ENCODE results near the gene UROC1. TPM values are rescaled to one million over a fixed set of nuclear protein-coding genes. Genes with fewer than 3 reads are reported as not detected.

UROC1 gene
- total RNA-seq, 1 donor from 2014 or later, result not detected

DNA sequence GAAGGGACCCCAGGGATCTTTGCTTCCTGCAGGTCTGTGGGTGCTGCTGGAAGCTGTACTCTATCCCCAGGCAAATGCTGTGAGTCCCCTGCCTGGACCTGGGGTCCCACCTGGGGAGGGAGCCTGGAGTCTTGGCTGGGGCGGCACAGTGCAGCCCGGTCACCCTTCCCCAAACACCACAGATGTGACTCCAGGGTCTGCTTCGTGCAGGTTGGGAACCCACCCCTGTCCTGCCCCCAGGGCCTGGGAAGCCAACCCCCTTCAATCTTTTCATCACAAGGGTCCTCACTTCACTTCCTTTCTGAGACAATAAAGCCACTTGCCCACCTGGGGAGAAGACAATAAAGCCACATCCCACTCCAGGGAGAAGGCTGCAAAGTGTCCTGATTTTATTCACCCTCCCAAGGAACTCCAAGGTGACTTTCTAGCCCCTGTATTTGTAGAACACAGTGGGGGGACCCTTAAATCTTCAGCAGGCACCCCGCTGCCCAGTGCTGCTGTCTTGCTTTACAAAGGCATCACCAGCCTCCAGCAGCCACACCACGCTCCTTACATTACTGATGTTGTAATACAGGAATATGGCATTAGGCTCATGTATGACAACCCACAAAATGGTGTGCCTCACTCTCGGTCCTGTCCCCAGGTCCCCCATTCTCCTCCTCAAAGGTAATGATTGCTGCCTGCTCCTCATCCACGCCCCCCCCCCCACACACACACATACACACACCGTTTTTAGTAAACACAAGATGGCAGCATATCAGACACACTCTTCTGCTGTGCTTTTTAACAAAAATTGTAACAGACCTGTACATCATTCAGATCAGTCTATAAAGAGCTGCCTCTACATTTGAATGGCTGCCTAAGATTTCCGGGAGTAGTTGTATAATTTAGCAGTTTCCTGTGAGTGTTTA, 31.2 kb upstream of the UROC1 start:
- intact Hi-C loops (cut with DNase I), result no loop called here
- no peak for ATAC-seq
- no peak for DNase-seq (ENCODE audit: missing footprints)

- DNase-seq (ENCODE audit: missing footprints) (no peak), ATAC-seq (no peak)
- intact Hi-C loops (cut with DNase I), result no loop called here
Measured at GRCh38 chr3:126547721-126548120, 30.1 kb upstream of the UROC1 start.

DNA sequence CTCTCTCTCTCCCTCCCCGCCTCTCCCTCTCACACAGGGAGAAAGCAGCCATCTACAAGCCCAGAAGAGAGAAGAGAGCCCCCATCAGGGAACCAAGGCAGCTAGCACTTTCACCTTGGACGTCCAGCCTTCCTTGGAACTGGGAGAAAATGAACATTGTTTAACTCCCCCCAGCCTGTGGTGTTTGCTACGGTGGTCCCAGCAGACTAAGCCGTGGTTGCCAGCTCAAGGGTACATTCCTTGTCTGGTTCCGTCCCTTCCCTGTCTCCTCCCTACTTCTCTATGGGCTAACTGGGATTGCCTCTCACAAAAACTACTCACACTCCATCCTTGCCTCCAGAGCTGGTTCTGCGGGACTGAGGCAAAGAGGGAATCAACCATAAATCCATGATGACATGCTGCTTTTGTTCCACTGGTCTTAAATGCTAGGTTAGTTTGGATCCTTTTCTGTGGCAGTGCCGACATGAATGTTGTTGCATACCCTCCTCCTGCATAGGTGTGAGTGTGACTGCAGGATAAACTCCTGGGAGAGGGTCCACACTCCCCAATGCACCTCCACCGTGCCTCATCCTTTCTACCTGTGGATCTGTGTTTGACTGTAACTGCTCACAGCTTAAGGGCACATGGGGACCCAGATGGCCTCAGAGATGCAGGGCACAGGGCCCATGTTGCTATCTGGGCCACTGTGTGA, 29.1 kb upstream of the UROC1 start:
- ATAC-seq (no peak), DNase-seq (ENCODE audit: missing footprints) (no peak)
- intact Hi-C loops (cut with DNase I), result no loop called here

- ATAC-seq, result no peak
- intact Hi-C loops (cut with DNase I), result no loop called here
- no peak for DNase-seq (ENCODE audit: missing footprints)
Measured at GRCh38 chr3:126546013-126546412, 28.4 kb upstream of the UROC1 start.

DNA sequence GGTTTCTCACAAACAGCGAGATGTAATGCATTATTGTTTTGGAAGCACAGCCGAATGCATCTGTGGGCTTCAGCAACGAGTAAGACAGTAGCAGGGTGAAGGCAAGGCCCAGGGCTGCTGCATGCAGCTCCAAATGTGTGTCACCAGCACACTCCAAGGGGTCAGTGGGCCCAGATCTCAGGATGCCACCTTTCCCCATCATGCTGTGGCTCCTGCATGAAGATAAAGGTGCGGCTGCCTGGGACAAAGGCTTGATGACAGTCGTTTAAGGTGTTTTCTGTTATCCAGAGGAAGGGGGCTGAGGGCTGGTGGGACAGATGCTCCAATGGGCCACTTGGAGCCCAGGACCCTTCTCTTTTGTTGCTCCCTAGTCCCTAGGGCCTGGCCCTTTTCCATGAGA, 28.0 kb upstream of the UROC1 start:
- ATAC-seq (no peak), DNase-seq (ENCODE audit: missing footprints) (no peak)
- intact Hi-C loops (cut with DNase I), result no loop called here

GRCh38 chr3:126544596-126545281, 27.2 kb upstream of the UROC1 start:
- ATAC-seq, result no peak
- intact Hi-C loops (cut with DNase I), result no loop called here
- no peak for DNase-seq (ENCODE audit: missing footprints)

- ATAC-seq, result no peak
- intact Hi-C loops (cut with DNase I), result no loop called here
- DNase-seq (ENCODE audit: missing footprints), result no peak
Measured at GRCh38 chr3:126543457-126544061, 26.0 kb upstream of the UROC1 start.

DNA sequence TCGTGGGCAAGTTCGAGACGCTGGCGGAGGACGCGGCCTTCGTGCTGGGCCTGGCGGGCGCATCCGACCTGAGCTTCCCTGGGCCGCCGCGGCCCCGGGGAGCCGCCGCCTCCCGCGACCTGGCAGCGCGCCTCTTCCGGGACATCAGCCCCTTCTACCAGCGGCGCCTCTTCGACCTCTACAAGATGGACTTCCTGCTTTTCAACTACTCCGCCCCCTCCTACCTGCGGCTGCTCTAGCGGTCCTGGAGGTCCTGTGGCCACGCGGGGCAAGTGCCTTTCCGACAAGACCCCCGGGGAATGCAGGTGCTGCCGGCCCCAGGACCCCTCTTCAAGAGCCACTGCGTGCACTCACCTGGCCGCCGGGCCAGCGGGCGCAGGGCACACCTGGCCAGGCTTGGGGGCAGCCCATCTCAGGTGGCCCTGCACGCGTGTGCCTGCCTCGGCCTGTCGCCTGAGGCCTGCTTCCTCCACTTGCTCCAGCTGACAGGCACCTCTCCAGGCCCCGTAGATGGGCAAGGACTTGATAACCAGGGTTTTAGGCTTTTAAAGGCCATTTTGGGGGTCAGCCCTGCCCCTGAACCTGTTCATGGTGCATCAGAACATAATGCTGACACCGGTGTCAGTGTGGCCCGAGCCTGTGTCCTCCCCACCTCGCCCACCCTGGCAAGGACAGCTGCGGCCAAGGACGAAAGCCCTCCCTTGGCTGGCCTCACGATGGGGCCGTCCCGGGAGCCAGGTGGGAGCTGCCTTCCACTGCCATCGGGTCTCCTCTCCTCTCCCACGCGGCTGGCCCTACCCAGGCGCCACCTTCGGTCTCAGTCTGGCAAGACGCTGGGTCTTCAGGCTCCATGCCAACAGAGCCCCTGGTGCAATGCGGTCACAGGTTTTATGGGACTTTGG, 25.0 kb upstream of the UROC1 start:
- DNase-seq (ENCODE audit: missing footprints), result no peak
- intact Hi-C loops (cut with DNase I), result no loop called here

DNA sequence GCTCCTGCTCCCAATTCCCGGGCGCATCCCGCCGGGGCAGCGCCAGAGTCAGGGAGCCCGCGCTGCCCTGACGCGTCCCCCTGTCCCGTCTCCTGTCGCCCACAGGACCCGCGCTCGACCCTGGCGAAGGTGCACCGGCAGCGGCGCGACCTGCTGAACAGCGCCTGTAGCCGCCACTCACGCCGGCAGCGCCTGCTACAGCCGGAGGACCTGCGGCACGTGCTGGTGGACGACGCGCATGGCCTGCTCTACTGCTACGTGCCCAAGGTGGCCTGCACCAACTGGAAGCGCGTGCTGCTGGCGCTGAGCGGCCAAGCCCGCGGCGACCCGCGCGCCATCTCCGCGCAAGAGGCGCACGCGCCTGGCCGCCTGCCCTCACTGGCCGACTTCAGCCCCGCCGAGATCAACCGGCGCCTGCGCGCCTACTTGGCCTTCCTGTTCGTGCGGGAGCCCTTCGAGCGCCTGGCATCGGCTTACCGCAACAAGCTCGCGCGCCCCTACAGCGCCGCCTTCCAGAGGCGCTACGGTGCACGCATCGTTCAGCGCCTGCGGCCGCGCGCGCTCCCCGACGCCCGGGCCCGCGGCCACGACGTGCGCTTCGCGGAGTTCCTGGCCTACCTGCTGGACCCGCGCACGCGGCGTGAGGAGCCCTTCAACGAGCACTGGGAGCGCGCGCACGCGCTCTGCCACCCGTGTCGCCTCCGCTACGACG, 24.2 kb upstream of the UROC1 start:
- no peak for DNase-seq (ENCODE audit: missing footprints)

More for the DNA sequence above, 25.0 kb upstream of the UROC1 start:
- no peak for ATAC-seq

GRCh38 chr3:126540951-126541627, 23.5 kb upstream of the UROC1 start:
- intact Hi-C loops (cut with DNase I), result no loop called here
- no peak for ATAC-seq
- no peak for DNase-seq (ENCODE audit: missing footprints)

More for the DNA sequence above, 24.2 kb upstream of the UROC1 start:
- intact Hi-C loops (cut with DNase I), result no loop called here
- no peak for ATAC-seq

DNA sequence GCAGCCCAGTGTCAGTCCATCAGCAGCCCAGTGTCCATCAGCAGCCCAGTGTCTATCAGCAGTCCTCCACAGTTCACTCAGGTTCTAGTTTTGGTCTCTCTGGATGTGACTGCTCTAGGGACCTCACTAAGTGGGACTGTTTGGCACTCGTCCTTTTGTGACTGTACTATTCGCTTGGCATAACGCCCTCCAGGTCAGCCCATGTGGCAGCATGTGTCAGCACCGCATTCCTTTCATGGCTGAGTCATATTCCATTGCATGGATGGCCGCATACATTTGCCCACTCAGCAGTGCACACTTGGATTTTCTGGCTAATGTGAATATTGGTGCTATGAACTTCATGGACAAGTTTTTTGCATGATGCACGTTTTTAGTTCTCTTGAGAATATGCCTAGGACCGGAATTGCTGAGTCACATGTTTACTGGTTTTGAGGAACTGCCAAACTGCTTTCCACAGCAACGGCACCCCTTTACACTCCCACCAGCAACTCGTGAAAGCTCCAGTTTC, 22.8 kb upstream of the UROC1 start:
- DNase-seq (ENCODE audit: missing footprints) (no peak), ATAC-seq (peak; percentile 57)
- intact Hi-C loops (cut with DNase I), result no loop called here

GRCh38 chr3:126539558-126540250, 22.1 kb upstream of the UROC1 start:
- ATAC-seq, result no peak
- intact Hi-C loops (cut with DNase I), result no loop called here
- DNase-seq (ENCODE audit: missing footprints), result peak; percentile 35

DNA sequence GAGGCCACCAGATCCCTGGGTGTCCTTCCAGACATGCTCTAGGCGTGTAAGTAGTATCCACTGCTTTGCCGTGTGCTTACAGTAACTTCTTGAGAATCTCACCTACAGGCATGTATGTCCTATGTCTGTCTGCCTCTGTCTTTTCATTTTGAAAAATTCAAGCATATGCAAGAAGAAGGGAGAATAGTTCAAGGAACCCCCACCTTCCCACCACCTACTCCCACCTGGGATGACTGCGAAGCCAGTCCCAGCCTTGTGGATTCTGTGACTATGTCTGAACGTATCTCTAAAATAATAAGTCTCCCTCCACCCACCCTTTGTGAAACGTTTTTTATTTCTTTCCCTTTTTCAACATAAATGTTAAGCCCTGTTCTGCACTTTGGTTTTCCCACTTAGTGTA, 21.4 kb upstream of the UROC1 start:
- DNase-seq (ENCODE audit: missing footprints) (no peak), ATAC-seq (no peak)
- intact Hi-C loops (cut with DNase I), result no loop called here

GRCh38 chr3:126538316-126538715, 20.7 kb upstream of the UROC1 start:
- intact Hi-C loops (cut with DNase I), result no loop called here
- DNase-seq (ENCODE audit: missing footprints), result no peak

GRCh38 chr3:126537730-126538281, 20.2 kb upstream of the UROC1 start:
- ATAC-seq (no peak), DNase-seq (ENCODE audit: missing footprints) (no peak)
- intact Hi-C loops (cut with DNase I), result no loop called here

More at GRCh38 chr3:126538316-126538715, 20.7 kb upstream of the UROC1 start:
- ATAC-seq, result no peak

- no peak for ATAC-seq
- intact Hi-C loops (cut with DNase I), result no loop called here
- DNase-seq (ENCODE audit: missing footprints), result no peak
Measured at GRCh38 chr3:126537116-126537729, 19.6 kb upstream of the UROC1 start.

Measured in Right ventricle myocardium inferior (tissue), 1 donor.